ENCODE data around the gene IGDCC3.
A peak's percentile ranks its signal among the peaks of the same experiment; 100 is the strongest.

The IGDCC3 gene

GRCh38 chr15:65292938-65293518 is 84.8 kb downstream of the IGDCC3 start:
- DNase-seq (ENCODE audit: low spot score), result no peak

DNA sequence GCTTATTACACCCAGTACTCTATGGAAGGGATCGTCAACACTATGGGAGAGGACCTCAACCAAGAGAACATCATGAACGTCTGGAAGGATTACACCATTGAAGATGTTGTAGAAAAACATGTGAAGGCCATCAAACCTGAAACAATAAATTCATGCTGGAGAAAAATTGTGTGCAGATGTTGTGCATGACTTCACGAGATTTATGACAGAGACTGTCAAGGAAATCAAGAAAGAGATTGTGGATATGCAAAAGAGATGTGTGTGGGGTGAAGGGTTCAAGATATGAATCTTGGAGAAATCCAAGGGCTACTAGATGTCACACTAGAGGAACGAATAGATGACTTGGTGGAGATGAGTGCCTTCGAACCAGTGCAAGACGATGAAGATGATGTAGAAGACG is 87.6 kb downstream of the IGDCC3 start:
- no peak for DNase-seq (ENCODE audit: low spot score)

DNA sequence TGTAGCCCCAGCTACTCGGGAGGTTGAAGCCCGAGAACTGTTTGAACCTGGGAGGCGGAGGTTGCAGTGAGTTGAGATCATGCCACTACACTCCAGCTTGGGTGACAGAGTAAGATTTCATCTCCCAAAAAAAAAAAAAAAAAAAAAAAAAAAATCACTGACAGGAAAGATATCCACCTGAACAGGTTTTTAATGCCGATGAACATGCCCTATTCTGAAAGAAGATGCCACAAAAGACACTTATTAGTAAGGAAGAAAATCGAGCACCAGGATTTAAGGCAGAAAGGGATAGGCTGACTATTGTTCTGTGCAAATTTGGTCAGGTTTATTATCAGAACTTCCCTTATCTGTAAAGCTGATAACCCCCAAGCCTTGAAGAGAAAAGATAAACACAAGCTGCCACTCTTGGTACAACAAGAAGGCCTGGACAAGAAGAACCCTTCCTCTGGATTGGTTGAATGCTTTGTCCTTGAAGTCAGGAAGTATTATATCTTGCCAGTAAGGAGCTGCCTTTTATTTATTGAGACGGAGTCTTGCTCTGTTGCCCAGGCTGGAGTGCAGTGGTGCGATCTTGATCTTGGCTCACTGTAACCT is 88.4 kb downstream of the IGDCC3 start:
- DNase-seq (ENCODE audit: low spot score), result no peak

DNA sequence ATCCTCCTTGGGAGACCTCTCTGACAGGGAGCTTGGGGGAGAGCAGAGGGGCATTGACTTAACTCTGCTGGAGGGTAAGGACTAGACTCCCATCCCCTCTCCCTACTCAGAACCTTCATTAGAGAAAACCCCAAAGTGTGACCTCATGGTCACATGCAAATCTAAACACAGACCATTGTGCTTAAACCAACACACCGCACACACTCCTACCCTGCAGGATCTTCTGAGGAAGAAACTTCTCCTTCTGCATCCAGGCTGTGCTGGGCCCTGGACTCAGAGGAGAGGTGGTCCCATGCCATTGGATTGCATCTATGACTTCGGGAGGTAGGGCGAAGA is 90.3 kb downstream of the IGDCC3 start:
- no peak for DNase-seq (ENCODE audit: low spot score)

DNA sequence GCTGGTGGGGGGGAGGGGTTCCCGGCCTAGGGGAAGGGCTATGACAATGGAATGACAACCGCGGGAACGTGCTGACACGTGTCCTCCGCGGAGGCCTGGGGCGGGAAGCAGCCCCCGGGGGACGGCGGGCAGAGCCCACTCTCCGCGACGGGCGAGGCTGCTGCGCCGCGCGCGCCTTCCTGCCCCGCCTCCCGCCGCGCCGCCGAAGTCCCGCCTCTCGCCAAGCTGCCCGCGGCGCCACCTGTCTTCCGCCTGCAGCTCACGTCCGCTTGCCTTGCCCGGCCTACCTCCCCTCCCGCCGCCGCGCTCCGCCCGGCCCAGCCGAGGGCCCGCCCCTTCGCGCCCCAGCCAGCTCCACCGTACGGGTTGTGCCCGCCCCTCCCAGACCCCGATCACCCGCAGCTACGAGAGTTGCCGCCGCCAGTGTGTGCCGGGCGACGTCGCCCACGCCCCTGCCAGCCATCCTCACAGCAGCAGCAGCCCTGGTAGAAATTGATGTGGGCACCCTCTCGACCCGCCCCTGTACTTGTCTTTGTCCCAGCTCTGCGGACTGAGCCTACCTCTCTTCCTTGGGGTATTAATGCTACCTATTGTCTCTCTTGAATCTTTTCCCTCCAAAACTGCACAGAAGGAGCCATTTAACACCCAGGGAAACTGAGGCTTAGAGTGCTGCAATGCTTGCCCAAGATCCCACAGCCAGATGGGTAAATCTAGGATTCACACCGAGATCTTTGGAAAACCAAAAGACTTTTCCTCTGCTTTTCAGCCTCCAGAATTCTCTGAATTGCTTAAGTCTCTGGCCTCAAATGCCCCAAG is 90.9 kb downstream of the IGDCC3 start, which contains the start of gene PARP16:
Gene PARP16 (minus strand): TSS at position 180 of the 816 bp plus-strand sequence. CDS start 457 bp downstream, outside the sequence.
- peak; percentile 89 for DNase-seq (ENCODE audit: low spot score)

GRCh38 chr15:65286069-65286703 is 91.6 kb downstream of the IGDCC3 start:
- DNase-seq (ENCODE audit: low spot score), result peak; percentile 40

DNA sequence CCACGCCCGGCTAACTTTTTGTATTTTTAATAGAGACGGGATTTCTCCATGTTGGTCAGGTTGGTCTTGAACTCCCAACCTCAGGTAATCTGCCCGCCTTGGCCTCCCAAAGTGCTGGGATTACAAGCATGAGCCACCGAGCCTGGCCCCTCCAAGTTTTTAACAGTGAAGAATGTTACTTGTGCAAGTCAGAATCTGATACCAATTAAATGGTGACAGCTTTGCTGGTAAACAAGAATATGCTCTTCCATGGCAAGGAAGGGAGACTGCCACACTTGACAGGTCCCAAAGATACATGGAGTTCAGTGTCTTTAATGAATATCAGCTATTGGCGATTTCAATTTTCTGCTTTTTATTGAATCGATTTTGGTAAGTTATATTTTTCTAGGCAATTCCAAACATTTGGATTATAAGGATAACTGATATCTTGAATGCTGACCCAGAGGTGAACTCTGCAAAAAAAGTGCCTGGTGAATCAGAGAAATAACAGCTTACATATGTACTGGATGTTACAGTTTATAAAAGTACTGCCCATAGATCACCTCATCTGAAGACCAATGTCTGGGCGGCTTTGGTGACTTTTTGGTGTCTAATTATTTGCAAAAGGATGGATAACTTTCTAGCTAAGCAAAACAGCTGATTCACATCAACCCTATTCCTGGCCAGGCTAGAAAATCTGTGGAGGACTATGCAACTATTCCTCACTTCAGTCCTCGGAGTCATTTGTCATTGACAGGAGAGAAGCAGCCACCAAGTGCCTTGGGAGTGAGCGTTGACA is 92.3 kb downstream of the IGDCC3 start:
- DNase-seq (ENCODE audit: low spot score), result no peak

DNA sequence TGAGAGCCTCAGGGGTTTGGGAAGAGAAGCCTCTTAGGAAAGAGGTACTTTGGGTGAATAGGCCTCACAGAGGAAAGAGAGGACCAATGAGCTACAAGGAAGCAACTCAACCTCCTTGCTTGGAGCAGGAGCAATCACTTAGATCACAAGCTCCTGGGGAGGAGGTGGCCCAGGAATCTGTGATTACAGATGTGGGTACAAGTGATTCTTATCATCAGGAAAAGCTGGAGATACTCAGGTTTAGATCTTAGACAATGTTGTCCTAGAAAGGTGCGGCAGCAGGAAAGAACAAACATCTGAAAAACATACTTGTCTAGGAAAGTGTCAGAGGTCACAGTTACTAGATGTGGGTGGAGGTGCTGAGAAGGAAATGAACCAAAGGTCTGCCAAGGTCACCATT is 99.3 kb downstream of the IGDCC3 start:
- DNase-seq (ENCODE audit: low spot score), result no peak

All from GM03348 (cell line).